Mucosa of rectum (tissue), 2 donors: ENCODE data around the gene SHD.

ENCODE experiments used
- H3K27ac ChIP-seq, 2 donors: one replicate each; pipeline ENCODE4 v1.7.0; 2013; ENCODE audit warnings: inconsistent platforms in 2 of 2, low read depth in 2 of 2, low read length in 2 of 2
- H3K27me3 ChIP-seq, 2 donors: one replicate each; pipeline ENCODE4 v1.7.0; 2013; ENCODE audit warnings: low read length in 2 of 2; ENCODE audit not compliant: control insufficient read depth in 2 of 2, insufficient read depth in 2 of 2
- H3K36me3 ChIP-seq, 2 donors: one replicate each; pipeline ENCODE4 v1.7.0; 2013; ENCODE audit warnings: low read length in 2 of 2; ENCODE audit not compliant: control insufficient read depth in 2 of 2, insufficient read depth in 2 of 2
- H3K4me1 ChIP-seq, 2 donors: one replicate each; pipeline ENCODE4 v1.7.0; 2013; ENCODE audit warnings: low read length in 2 of 2, mild to moderate bottlenecking in 1 of 2; ENCODE audit not compliant: control insufficient read depth in 2 of 2, insufficient read depth in 2 of 2
- H3K4me3 ChIP-seq, 2 donors: one replicate each; pipeline ENCODE4 v1.7.0; 2013; ENCODE audit warnings: low read length in 2 of 2
- H3K9ac ChIP-seq, 2 donors: one replicate each; pipeline ENCODE4 v1.7.0; 2013; ENCODE audit warnings: low read length in 2 of 2, low read depth in 1 of 2, mild to moderate bottlenecking in 1 of 2
- H3K9me3 ChIP-seq, 2 donors: one replicate each; pipeline ENCODE4 v1.7.0; 2013; ENCODE audit warnings: low read length in 2 of 2; ENCODE audit not compliant: control insufficient read depth in 2 of 2
- donor health status: healthy.
- donor health status: Normal muscosa, but diverticular disease.

Gene SHD

DNA sequence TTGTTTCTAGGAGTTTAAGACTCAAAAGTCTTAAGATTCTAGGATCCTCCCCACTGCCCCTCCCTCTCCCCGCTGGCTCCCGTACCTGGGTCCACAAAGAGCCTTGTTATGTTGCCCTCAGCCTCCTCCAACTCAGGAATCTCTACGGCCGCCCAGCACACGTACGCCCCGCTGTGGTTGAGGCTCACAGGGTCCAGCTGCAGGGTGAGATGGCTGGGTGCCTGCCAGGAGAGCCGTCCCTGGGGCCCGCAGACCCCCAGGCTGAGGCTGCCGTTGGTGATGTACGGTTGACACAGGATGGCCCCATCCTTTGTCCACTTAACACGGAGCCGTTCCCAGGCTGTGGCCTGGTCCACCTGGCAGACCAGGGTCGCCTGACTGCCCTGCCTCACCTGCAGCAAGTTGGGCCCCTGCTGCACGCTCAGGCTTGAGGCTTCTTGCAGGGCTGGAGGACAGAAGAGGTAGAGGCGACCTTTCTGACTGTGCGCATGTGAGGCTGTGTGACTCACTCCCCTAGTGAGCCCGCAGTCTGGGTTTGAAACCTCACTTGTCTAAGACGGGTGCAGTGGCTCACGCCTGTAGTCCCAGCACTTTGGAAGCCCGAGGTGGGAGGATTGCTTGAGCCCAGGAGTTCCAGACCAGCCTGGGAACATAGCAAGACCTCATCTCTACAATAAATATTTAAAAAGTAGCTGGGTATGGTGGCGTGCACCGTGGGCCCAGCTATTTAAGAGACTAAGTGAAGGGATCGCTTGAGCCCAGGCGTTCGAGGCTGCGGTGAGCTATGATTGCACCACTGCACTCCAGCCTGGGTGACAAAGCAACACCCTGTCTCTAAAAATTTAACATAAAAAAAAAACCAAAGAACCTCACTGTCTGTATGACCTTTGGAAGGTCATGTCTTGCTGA, 19.1 kb downstream of the SHD start:
- Histone ChIP-seq H3K27me3 (no peaks in the 10 kb centered on the region), H3K4me3 (no peak overlapping the region), H3K9ac (no peak overlapping the region), H3K9me3 (no peaks in the 10 kb centered on the region), H3K27ac (no peak overlapping the region), H3K36me3 (no peaks in the 10 kb centered on the region), H3K4me1 (no peaks in the 10 kb centered on the region)

DNA sequence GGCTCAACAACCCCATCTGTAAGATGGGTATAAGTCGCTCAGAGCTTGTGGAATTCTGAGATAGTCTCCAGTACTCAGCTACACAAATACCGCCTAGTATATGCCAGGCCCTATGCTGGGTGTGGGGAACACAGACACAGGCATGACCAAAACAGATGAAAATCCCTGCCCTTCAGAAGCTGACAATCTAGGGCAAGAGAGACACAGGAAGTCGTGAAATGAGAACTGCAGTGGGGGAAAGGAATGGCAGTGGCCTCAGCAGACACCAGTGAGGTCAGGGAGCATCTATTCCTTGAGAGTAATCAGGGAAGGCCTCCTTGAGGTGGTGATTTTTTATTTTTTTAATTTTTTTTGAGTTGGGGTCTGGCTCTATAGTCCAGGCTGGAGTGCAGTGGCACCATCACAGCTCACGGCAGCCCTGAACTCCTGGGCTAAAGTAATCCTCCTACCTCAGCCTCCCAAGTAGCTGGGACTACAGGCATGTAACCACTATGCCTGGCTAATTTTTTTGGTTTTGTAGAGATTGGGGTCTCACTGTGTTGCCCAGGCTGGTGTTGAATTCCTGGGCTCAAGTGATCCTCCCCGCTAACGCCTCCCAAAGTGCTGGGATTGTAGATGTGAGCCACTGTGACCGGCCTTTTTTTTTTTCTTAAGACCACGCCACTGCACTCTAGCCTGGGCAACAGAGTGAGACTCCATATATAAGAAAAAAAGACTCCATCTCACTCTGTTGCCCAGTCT, 19.9 kb downstream of the SHD start:
- H3K27me3 ChIP-seq, result no peaks in the 10 kb centered on the region
- H3K36me3 ChIP-seq, result no peaks in the 10 kb centered on the region
- no peaks in the 10 kb centered on the region for H3K4me1 ChIP-seq
- H3K9ac ChIP-seq, result no peak overlapping the region
- no peak overlapping the region for H3K4me3 ChIP-seq
- H3K27ac ChIP-seq, result no peak overlapping the region
- H3K9me3 ChIP-seq, result no peaks in the 10 kb centered on the region

DNA sequence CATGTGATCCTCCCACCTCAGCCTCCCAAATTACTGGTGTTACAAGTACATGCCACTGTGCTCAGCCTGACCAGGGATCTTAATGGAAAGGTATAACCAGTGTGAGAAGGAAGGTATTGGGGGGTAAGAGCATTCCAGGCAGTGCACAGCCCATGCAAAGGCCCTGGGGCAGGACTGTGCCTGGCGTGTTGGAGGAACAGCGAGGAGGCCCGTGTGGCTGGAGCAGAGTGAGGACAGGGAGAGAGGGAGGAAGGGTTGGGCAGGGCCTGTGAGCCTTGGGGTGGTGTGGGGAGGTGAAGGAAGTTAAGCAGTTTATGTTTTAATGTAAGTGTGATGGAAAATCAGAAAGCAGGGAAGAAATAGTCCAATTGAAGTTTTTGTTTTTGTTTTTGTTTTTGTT, 21.5 kb downstream of the SHD start:
- H3K9ac ChIP-seq, result no peak overlapping the region
- no peak overlapping the region for H3K4me3 ChIP-seq
- H3K27ac ChIP-seq, result no peak overlapping the region
- H3K27me3 ChIP-seq, result no peaks in the 10 kb centered on the region
- no peaks in the 10 kb centered on the region for H3K36me3 ChIP-seq
- H3K9me3 ChIP-seq, result no peaks in the 10 kb centered on the region
- H3K4me1 ChIP-seq, result no peaks in the 10 kb centered on the region

DNA sequence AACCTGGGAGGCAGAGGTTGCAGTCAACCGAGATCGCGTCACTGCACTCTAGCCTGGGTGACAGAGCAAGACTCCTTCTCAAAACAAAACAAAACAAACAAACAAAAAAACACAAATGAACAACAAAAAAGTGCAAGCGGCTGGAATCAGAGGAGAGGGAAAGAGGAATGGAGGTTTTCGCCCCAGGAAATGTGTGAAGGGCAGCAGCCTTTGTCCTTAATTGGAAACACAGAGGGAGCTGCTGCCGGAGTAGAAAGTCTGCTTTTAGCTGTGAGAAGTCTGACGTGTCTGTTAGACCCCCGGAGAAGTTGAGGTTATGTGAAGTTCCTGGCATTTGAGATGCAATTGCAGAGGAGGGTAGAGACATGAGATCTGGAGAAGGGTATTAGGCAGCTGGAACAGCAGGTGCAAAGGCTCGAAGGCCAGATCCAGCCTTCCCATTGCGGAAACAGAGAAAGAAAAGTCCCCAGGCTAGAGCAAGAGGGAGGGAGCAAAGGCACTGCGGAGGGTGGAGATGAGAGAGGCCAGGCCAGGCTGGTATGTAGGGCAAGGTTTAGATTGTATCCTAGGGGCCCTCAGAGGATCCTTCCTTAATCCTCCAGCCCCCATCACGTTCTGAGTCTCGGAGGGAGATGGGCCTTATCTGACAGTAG, 22.6 kb downstream of the SHD start:
- Histone ChIP-seq H3K4me3 (no peak overlapping the region), H3K27ac (peak overlapping the region in 1 of 2 donors; percentile 32), H3K9ac (peak overlapping the region in 1 of 2 donors; percentile 2), H3K4me1 (no peaks in the 10 kb centered on the region), H3K9me3 (no peaks in the 10 kb centered on the region), H3K27me3 (no peaks in the 10 kb centered on the region), H3K36me3 (no peaks in the 10 kb centered on the region)

DNA sequence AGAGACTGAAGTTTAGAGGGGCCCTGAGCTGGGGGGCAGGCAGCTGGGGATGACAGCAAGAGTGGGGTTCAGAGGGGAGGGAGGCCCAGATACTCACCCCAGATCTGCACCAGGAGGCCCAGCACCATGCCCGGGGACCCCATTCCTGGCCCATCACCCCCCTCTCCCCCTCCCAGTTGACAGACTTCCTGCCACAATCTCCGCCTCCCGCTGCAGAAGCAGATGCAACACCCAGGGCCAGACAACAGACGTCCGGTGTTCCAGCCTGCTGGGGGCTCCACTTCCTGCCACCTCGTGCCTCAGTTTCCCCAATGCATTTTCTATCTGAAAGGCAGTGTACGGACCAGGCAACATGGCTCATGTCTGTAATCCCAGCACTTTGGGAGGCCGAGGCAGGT, 23.2 kb downstream of the SHD start, which contains the start of gene TMIGD2:
TSS of gene TMIGD2 (minus strand) at position 147 of the 398 bp plus-strand sequence. CDS start at position 143, 4 bp downstream.
- Histone ChIP-seq H3K9ac (peak within 1 kb of the TSS in 1 of 2 donors; percentile 2), H3K4me1 (no peaks in the 10 kb centered on the region), H3K4me3 (no peak within 1 kb of the TSS), H3K27ac (peak within 1 kb of the TSS in 1 of 2 donors; percentile 32), H3K9me3 (no peaks in the 10 kb centered on the region), H3K27me3 (no peaks in the 10 kb centered on the region), H3K36me3 (no peaks in the 10 kb centered on the region)

DNA sequence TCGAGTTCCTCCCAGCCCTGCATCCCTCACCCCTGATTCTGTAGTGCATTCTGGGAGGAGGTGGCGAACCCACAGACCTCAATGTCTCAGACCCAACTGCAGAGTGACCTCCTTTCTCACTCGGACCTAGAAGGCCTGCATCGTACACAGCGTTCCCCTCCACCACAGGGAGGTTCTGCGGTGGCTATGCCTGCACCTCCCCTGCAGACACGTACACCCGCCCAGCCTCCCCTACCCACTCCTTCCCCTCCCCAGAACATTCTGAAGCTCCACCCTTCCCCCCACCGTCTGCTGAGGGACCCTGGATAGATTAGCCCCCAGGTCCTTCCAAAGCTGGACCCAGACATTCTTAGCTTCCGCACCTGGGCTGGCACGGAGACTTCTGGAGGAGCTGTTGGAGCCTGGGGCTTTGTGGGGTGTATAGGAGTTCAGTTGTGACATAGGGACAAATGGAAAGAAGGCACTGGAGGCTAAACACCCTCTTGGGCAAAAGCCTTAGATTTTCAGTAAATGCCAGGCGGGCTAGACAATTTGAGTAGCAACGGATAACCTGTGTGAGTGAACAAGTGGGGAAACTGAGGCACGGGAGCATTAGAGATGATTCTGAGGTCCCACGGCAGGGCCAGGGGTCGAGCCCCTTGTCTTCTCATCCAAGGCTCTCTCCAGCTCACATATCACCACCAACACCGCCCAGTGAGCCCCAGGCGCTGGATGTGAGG, 24.9 kb downstream of the SHD start:
- no peaks in the 10 kb centered on the region for H3K9me3 ChIP-seq
- no peaks in the 10 kb centered on the region for H3K4me1 ChIP-seq
- no peak overlapping the region for H3K4me3 ChIP-seq
- H3K27me3 ChIP-seq, result no peaks in the 10 kb centered on the region
- no peak overlapping the region for H3K27ac ChIP-seq
- H3K36me3 ChIP-seq, result no peaks in the 10 kb centered on the region
- no peak overlapping the region for H3K9ac ChIP-seq

DNA sequence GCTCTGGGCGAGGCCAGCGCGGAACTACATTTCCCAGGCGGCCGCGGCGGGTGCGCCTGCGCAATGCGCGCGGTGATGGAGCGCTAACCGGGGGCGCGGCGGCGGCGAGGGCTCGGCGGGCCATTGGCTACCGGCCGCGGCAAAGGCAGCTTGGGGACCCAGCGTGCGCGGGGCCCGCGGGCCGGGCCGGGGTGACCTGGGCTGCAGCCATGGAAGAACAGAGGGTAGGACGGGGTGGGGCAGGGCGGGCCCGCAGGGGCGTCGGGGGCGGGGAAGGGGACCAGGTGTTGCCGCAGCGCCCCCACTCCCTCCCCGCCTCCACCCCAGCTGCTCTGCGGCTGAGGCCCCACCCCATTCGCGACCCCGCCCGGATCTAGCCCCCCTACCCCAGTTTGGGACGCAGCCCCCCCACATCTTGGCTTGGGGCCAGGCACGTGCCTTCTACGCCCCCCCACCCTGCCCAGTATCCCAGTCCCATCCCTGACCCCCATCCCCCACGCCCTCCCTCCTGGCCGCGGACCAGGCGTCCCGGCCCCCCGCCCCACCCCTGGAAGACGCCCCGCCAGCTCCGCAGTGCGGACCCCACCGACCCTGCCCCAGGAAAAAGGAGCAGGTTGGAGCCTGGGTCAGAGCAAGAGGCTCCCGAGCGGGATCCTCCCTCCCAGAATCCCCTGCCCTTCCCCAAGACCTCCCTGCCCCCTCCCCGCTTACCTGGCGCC, 25.6 kb downstream of the SHD start, which contains the start of gene FSD1:
TSS of gene FSD1 (plus strand) at position 61 of the 719 bp plus-strand sequence. CDS start at position 210, 149 bp downstream.
- H3K4me3 ChIP-seq, result no peak within 1 kb of the TSS
- no peaks in the 10 kb centered on the region for H3K36me3 ChIP-seq
- H3K9me3 ChIP-seq, result no peaks in the 10 kb centered on the region
- H3K4me1 ChIP-seq, result no peaks in the 10 kb centered on the region
- H3K27me3 ChIP-seq, result no peaks in the 10 kb centered on the region
- H3K9ac ChIP-seq, result no peak within 1 kb of the TSS
- H3K27ac ChIP-seq, result no peak within 1 kb of the TSS

DNA sequence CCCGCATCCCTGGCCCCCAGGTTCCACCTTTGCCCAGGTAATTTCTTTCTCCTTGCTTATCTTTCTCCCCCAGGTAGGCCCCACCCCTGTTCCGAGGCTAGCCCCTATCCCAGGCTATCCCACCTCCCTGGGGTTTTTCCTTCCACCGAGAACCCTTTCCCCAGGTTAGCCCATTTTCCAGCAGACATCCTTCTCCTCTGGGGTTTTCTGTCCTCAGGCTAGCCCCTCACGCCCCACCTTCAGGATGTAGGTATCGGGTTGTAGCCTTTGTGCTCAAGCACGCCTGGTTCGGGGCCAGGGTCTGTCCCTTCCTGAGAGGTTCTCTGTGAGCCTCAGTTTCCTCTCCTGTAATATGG, 26.2 kb downstream of the SHD start:
- no peaks in the 10 kb centered on the region for H3K27me3 ChIP-seq
- no peaks in the 10 kb centered on the region for H3K36me3 ChIP-seq
- no peaks in the 10 kb centered on the region for H3K4me1 ChIP-seq
- no peak overlapping the region for H3K27ac ChIP-seq
- H3K9me3 ChIP-seq, result no peaks in the 10 kb centered on the region
- no peak overlapping the region for H3K4me3 ChIP-seq
- H3K9ac ChIP-seq, result no peak overlapping the region

GRCh38 chr19:4305659-4306058, 26.6 kb downstream of the SHD start:
- Histone ChIP-seq H3K4me1 (no peaks in the 10 kb centered on the region), H3K36me3 (no peaks in the 10 kb centered on the region), H3K27ac (no peak overlapping the region), H3K4me3 (no peak overlapping the region), H3K27me3 (no peaks in the 10 kb centered on the region), H3K9ac (no peak overlapping the region), H3K9me3 (no peaks in the 10 kb centered on the region)
